Thyroid gland (tissue), 4 donors: Measurements from ENCODE around the gene SCN5A. TPM values are rescaled to one million over a fixed set of nuclear protein-coding genes. Genes with fewer than 3 reads are reported as not detected.

ENCODE experiments used
- DNase-seq, 2 donors: peaks; one replicate each; pipeline ENCODE4 v3.0.0-alpha.2; 2019
- H3K27ac ChIP-seq, 3 donors: fragments of 200-600 bp; sonication (generic); 1 replicate in 2 of 3; 2 replicates in 1 of 3; pipeline ENCODE4 v1.5.1; 2016 to 2019; ENCODE audit warnings: mild to moderate bottlenecking in 1 of 3, moderate library complexity in 1 of 3
- H3K27me3 ChIP-seq: fragments of 200-600 bp; sonication (generic); one replicate; pipeline ENCODE4 v1.5.1; 2019
- H3K36me3 ChIP-seq, 2 donors: fragments of 200-600 bp; sonication (generic); one replicate each; pipeline ENCODE4 v1.5.1; 2016 to 2019
- H3K4me1 ChIP-seq, 2 donors: fragments of 200-600 bp; sonication (generic); one replicate each; pipeline ENCODE4 v1.5.1; 2017 to 2019
- H3K4me3 ChIP-seq, 3 donors: fragments of 200-600 bp; sonication (generic); replicated peaks in 1 of 3; 1 replicate in 2 of 3; 2 replicates in 1 of 3; pipeline ENCODE4 v1.5.1; 2016; ENCODE audit warnings: mild to moderate bottlenecking in 1 of 3
- H3K9me3 ChIP-seq: fragments of 200-600 bp; sonication (generic); one replicate; pipeline ENCODE4 v1.5.1; 2017
- CTCF ChIP-seq, 6 experiments: fragments of 200-600 bp in 3 of 6; fragments of 450-650 bp in 3 of 6; sonication (generic) in 3 of 6; IDR thresholded peaks; one replicate each; pipeline ENCODE4 v1.5.1; 2016 to 2019; ENCODE audit warnings: antibody characterized with exemption in 6 of 6, mild to moderate bottlenecking in 2 of 6, inconsistent platforms in 1 of 6, moderate library complexity in 1 of 6
- POLR2A ChIP-seq, 2 donors: fragments of 450-650 bp; IDR thresholded peaks; one replicate each; pipeline ENCODE4 v1.6.1; 2017; ENCODE audit warnings: antibody characterized with exemption in 2 of 2, mild to moderate bottlenecking in 2 of 2, moderate library complexity in 1 of 2
- WGBS, 2 donors: methylation state at CpG; one replicate each; pipeline ENCODE4 v1.1.5; 2017; 5-methylcytosine and 5-hydroxymethylcytosine counted together
- intact Hi-C: fragments of 100-400 bp; cut with DNase I; formaldehyde crosslinking; loops from one replicate; pipeline ENCODE4 v1.15.1; 2023
- total RNA-seq, 4 donors: library from RNA; depleted of rRNA; stranded (reverse); fragments of >200 nt; gene quantifications; one replicate each; pipeline ENCODE4 v1.2.3, GENCODE V29; 2016

SCN5A gene
- total RNA-seq, 4 donors from 2014 or later: 0.13 to 1.9 (median 1.1) TPM

GRCh38 chr3:38516669-38517068 is 132.8 kb downstream of the SCN5A start:
- no peaks in the 10 kb centered on the region for H3K9me3 ChIP-seq
- WGBS, 2 donors: 39 to 100% methylated on average over 1 of the region's 1 CpG
- intact Hi-C loops: no loop called here
- no peak overlapping the region for H3K4me3 ChIP-seq
- DNase-seq: no peak
- no peak for TF ChIP-seq CTCF (IDR thresholded peaks at IDR 0.05)
- TF ChIP-seq POLR2A (IDR thresholded peaks at IDR 0.05): no peak
- H3K27ac ChIP-seq: no peak overlapping the region
- no peaks in the 10 kb centered on the region for H3K27me3 ChIP-seq
- H3K4me1 ChIP-seq: no peaks in the 10 kb centered on the region
- H3K36me3 ChIP-seq: peaks cover 9 to 14% of the 10 kb centered on the region in 2 donors

GRCh38 chr3:38515367-38515766 is 134.1 kb downstream of the SCN5A start:
- Histone ChIP-seq H3K4me3 (no peak overlapping the region), H3K4me1 (no peaks in the 10 kb centered on the region), H3K9me3 (no peaks in the 10 kb centered on the region), H3K27me3 (no peaks in the 10 kb centered on the region), H3K36me3 (peaks cover 9 to 14% of the 10 kb centered on the region in 2 donors), H3K27ac (no peak overlapping the region)
- no peak for DNase-seq
- intact Hi-C loops: no loop called here
- TF ChIP-seq CTCF (IDR thresholded peaks at IDR 0.05) (no peak), POLR2A (IDR thresholded peaks at IDR 0.05) (no peak)
- WGBS, 2 donors: 87 to 93% methylated on average over 7 of the region's 7 CpGs

GRCh38 chr3:38511546-38511945 is 137.9 kb downstream of the SCN5A start:
- Histone ChIP-seq H3K36me3 (peaks cover 6 to 8% of the 10 kb centered on the region in 2 donors), H3K27me3 (no peaks in the 10 kb centered on the region), H3K27ac (no peak overlapping the region), H3K4me3 (no peak overlapping the region), H3K9me3 (no peaks in the 10 kb centered on the region), H3K4me1 (no peaks in the 10 kb centered on the region)
- WGBS, 2 donors: 86 to 89% methylated on average over 3 of the region's 3 CpGs
- TF ChIP-seq POLR2A (IDR thresholded peaks at IDR 0.05) (no peak), CTCF (IDR thresholded peaks at IDR 0.05) (no peak)
- intact Hi-C loops: no loop called here
- DNase-seq: no peak

GRCh38 chr3:38510631-38511030 is 138.9 kb downstream of the SCN5A start:
- TF ChIP-seq POLR2A (IDR thresholded peaks at IDR 0.05): no peak
- no peak for TF ChIP-seq CTCF (IDR thresholded peaks at IDR 0.05)
- no peak for DNase-seq
- no peak overlapping the region for H3K4me3 ChIP-seq
- no peak overlapping the region for H3K27ac ChIP-seq
- no peaks in the 10 kb centered on the region for H3K4me1 ChIP-seq
- intact Hi-C loops: no loop called here
- no peaks in the 10 kb centered on the region for H3K27me3 ChIP-seq
- H3K9me3 ChIP-seq: no peaks in the 10 kb centered on the region
- H3K36me3 ChIP-seq: peaks cover 5 to 8% of the 10 kb centered on the region in 2 donors

GRCh38 chr3:38509732-38510131 is 139.8 kb downstream of the SCN5A start:
- Histone ChIP-seq H3K4me1 (no peaks in the 10 kb centered on the region), H3K9me3 (no peaks in the 10 kb centered on the region), H3K27ac (no peak overlapping the region), H3K4me3 (no peak overlapping the region), H3K36me3 (peaks cover 0 to 8% of the 10 kb centered on the region in 2 donors), H3K27me3 (no peaks in the 10 kb centered on the region)
- 95 to 96% methylated on average over 2 of the region's 2 CpGs for WGBS, 2 donors
- intact Hi-C loops: no loop called here
- no peak for TF ChIP-seq CTCF (IDR thresholded peaks at IDR 0.05)
- TF ChIP-seq POLR2A (IDR thresholded peaks at IDR 0.05): no peak
- no peak for DNase-seq
